HEK293T (cell line): ENCODE results near the gene FBXO24.

Experiments used
- BHLHE40 ChIP-seq: fragments of 450-650 bp; IDR thresholded peaks from 2 replicates; pipeline ENCODE4 v1.6.1; 2016; ENCODE audit warnings: mild to moderate bottlenecking, moderate library complexity, borderline replicate concordance
- CTBP1 ChIP-seq: fragments of 450-650 bp; IDR thresholded peaks from 2 replicates; pipeline ENCODE4 v1.6.1; 2016; ENCODE audit warnings: borderline replicate concordance
- FOXM1 ChIP-seq: fragments of 450-650 bp; IDR thresholded peaks from 2 replicates; pipeline ENCODE4 v1.6.1; 2017; ENCODE audit warnings: mild to moderate bottlenecking, borderline replicate concordance
- HDGF ChIP-seq: fragments of 450-650 bp; IDR thresholded peaks from 2 replicates; pipeline ENCODE4 v1.6.1; 2017; ENCODE audit warnings: antibody characterized with exemption, borderline replicate concordance
- SP1 ChIP-seq: fragments of 450-650 bp; IDR thresholded peaks from 2 replicates; pipeline ENCODE4 v1.6.1; 2017
- SUZ12 ChIP-seq: fragments of 450-650 bp; IDR thresholded peaks from 2 replicates; pipeline ENCODE4 v1.6.1; 2016; ENCODE audit warnings: mild to moderate bottlenecking
- TARDBP ChIP-seq: fragments of 450-650 bp; IDR thresholded peaks from 2 replicates; pipeline ENCODE4 v1.6.1; 2016

GRCh38 chr7:100590077-100590737, 4.1 kb downstream of the FBXO24 start:
- TF ChIP-seq BHLHE40 (no peak), FOXM1 (no peak), TARDBP (no peak), SP1 (no peak), HDGF (no peak), CTBP1 (no peak), SUZ12 (no peak)
